Renal pelvis (tissue), 4 donors: ENCODE results near the gene TRPM5. TPM values are rescaled to one million over a fixed set of nuclear protein-coding genes. Genes with fewer than 3 reads are reported as not detected.
A peak's percentile ranks its signal among the peaks of the same experiment; 100 is the strongest.

Source experiments
- DNase-seq: peaks from one replicate; pipeline ENCODE4 v3.0.0-alpha.2; 2013
- polyA plus RNA-seq, 3 donors: library from polyadenylated mRNA; unstranded; fragments of 120-200 nt; gene quantifications; one replicate each; pipeline ENCODE4 v1.2.1, GENCODE V29; 2013; ENCODE audit not compliant: insufficient read length in 3 of 3

Gene TRPM5
- polyA plus RNA-seq, 3 donors: 3.6 to 4.0 (median 3.8) TPM

DNA sequence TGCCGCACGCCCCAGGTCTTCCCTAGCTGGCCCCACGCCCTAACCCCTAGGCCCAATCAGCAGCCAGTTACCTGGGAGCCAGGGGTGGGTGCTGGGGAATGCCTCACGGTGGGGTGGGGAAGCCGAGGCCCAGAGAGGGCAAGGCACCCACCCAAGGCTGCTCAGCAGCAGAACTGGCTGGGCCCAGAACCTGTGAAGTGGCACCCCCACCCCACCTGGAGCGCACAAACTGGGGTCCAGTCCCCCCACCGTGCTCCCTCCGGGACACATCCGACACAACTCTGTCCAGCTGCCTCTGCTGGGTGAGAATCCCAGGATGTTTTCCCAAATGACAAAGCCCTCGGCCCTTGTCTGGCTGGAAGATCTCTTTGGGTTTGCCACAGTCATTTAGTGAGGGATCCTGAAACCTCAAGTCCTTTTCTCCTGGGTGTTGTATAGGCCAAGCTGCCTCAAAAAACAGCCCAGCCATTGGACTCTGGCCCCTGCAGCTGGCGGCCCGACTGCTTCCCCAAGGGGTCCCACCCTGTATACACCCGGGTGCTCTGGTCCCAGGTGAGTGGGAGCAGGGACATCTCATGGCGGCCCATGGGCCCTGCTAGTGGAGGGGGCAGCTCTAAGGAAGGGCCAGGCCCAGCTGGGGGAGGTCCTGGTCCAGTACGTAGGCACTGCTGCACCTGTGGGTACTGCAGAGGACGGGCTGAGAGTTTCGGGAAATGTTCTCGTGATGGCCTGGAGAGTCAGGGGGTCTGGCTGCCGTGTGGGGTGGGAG, 22.9 kb downstream of the TRPM5 start:
- DNase-seq: no peak

DNA sequence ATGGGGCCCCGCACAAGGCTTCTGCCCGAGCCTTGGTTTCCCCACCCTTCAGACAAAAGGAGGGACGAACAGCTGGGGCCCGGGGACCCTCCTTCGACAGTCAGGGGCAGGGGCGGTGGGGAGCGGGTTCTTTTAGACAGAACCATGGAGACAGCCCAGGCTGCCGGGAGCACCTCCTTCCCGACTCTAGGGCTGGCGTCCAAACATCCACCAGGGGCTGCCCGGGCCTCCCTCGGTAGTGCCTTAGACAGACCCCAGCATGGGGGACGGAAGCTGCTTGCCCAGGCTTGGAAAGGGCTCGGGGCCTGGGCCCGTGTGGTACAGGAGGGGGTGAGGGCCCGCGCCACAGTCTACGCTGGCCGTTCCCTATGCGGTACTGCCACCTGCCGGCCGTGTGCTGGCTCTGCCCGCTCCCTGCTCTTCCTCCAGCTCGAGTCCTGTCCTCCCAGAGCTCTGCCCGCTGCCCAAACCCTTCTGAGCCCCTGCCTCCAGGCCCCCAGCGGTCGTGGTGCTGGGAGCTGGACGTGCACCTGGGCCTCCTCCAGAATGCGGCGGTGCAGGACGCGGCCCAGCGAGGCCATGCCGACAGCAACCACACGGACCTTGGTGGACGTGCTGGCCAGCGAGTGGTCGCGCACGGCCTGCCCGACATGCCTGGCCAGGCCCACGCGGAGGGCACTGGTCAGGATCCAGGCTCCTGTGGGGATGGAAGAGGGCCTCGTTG, 23.6 kb downstream of the TRPM5 start:
- peak; percentile 80 for DNase-seq

DNA sequence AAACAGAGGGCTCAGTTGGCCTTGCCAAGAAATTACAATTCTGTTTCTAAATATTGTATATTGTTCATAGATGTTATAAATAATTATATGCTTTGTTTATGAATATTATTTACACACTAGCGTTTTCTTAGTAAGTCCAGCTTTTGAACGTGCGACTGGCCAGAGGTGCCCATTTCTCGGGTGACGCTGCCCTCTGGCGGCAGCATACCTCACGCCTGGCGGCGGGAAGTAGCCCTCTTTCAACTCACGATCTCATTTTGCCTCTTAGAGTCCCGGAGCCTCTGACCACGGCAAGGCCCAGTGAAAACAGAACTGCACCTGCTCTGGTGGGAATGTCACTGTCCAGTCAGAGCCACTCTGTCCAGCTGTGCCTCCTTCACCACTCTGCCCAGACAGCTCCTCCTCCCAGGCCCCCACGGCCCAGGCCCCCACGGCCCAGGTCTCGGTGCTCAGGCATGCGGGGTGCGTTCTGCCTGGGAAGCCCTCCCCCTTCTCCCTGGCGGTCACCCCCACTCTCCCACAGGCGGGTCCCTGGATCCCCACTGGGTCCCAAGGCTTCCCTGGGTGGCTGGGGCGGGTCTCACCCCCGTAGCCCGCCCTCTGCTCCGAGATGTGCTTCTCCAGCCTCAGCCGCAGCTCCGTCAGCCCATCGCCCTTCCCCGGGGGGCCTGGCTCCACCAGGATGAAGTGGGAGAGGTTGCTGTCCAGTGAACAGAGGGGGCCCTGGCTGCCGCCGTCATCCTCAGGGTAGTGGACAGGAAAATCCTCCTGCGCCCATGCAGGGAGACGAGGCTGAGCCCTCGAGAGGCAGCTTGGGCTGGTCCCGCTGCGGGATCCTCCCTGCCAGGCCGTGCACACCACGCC, 24.4 kb downstream of the TRPM5 start:
- DNase-seq: peak; percentile 81

DNA sequence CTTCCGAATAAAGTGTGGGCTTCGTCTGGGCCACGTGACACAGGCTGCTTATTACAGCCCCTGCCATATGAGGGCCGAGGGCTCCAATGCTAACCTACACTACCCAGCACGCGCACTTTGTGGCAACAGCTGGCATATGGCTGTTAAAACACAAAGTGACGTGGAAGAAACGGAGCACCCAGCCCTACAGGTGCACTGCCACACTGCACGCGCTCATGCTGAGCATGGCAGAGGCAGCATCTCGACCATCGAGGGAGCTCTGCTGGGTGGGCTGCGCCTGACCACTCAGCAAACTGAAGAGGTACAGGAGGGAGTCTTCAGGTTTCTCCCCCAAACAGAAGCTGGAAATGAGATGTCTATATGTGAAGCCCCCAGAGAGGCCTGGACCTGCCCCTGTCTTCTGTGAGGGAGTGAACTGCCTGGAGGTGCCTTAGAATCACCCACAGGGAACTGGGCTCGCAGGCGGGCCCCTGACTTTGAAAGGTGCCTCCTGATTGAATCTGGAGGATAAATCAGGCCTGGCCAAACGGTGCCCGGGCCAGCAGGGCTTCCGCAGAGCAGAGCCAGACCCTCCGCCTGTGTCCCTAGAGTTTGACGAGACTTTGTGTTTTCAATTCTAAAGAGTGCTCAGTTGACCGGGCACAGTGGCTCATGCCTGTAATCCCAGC, 25.5 kb downstream of the TRPM5 start:
- no peak for DNase-seq

DNA sequence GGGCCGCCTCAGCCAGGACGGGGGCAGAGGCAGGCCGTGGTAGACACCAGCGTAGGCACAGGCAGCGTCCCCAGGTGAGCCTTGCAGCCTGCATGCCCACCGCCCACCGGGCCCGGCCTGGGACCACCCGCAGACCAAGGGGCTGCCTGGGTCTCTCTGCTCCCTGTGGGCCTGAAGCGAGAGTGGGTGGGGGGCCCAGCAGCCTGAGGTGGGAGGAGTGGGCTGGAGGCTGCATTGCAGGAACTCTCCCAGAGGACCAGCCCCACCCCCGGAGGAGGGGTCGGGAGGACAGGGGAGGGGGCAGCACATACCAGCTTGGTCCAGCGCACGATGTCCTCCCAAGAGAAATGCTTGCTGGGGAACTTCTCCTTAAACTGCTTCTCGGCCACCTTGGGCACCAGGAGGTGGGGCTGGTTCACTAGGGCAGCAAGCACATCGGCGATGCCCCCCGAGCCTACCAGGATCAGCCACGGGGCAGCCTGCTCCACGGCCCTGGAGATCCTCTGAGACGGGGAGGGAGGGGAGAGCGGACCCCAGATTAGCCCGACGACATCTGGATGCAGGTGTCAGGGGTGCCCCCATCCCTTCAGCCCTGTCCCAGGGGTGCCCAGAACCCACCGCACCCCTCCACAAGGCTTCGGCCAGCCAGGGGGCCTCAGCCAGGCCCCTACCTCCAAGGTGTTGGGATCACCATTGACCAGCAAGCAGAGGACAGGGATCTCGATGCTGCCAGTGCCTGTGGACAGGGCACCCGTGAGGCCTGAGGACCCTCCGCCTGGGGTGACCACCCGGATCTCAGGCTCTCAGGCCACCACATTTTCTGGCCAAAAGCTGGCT, 26.2 kb downstream of the TRPM5 start:
- no peak for DNase-seq

DNA sequence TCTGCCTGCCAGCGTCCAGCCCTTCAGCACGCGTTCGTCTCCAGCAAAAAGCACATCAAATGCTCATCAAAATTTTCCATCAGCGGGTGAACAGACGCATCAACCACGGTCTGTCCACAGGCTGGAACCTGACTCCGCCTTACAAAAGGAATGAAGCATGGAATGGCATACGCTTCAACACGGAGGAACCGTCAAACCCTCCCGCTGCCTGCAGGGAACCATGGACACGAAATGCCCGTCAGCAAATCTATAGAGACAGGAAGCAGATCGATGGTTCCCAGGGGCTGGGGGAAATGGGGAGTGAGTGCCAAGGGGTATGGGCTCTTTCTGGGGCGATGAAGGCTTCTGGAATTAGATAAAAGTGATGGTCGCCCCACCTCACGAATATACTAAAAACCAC, 27.5 kb downstream of the TRPM5 start:
- no peak for DNase-seq

DNA sequence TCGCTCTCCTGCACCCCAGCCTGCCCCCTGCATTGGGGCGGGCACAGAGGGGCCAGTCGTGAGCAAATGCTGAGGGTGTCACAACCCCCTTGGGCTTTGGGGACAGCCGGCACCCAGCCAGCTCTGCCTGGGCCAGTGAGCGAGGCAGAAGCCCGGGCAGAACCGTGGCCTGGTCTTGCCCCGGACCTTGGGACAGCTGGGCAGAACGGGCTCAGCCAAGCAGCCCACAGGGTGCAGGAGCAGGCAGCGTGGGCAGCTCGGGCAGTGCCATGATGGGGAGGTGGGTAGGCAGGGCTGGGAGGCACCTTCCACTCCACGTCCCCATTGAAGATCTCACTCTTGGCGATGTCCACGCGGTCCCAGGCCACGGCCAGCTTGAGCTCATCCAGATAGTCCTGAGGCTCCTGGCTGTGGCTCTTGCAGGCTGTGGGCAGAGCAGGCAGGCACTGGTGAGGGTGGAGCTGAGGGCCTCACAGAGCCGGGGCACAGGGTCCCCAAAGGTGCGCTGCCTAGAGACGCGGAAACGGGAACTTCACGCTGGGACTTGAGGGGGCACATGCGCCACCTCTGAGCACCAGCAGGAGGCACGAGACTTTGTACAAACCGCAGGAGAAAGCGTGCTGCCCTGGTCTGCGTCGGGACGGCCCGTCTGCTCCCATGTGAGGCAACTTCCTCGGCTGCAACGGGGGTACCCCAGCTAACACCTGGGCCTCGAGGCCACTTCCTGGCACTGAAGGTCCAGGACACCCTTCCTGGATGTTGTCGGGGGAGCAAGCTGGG, 28.5 kb downstream of the TRPM5 start:
- DNase-seq: no peak

DNA sequence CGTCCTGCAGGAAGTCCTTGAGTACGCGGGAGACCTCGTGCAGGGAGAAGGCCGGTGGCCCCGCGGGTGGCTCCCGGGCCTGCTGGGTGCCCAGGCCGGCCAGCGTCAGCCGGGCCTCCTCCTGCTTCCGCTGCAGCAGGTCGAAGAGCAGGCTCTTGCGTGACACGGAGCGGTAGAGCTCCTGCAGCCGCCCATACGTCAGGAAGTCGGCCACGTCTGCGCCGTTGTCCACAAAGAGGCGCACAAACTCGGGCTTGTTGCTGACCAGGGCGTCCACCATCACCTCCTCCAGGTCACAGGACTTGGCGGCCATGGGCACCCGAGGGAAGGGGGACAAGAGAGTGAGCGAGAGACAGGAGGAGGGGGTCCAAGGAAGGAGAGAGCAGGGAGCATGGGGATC, 29.1 kb downstream of the TRPM5 start:
- no peak for DNase-seq

DNA sequence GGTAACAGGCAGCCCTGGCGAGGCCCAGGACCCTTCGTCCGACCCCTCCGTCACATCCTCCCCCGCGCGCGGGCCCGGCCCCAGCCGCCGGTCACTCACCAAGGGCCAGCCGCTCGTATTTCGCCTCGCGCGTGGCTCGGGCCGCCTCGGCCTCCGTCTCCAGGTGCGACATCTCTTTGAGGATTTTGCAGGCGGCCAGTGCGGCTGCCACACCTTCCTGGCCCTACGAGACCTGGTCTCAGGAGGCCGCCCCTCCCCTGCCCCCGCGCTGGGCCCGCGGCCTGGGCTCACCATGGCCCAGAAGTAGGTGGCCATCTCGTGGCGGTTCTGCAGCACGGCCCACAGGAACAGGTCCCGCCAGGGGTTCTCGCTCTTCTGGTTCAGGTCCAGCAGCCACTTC, 29.7 kb downstream of the TRPM5 start:
- DNase-seq: no peak

DNA sequence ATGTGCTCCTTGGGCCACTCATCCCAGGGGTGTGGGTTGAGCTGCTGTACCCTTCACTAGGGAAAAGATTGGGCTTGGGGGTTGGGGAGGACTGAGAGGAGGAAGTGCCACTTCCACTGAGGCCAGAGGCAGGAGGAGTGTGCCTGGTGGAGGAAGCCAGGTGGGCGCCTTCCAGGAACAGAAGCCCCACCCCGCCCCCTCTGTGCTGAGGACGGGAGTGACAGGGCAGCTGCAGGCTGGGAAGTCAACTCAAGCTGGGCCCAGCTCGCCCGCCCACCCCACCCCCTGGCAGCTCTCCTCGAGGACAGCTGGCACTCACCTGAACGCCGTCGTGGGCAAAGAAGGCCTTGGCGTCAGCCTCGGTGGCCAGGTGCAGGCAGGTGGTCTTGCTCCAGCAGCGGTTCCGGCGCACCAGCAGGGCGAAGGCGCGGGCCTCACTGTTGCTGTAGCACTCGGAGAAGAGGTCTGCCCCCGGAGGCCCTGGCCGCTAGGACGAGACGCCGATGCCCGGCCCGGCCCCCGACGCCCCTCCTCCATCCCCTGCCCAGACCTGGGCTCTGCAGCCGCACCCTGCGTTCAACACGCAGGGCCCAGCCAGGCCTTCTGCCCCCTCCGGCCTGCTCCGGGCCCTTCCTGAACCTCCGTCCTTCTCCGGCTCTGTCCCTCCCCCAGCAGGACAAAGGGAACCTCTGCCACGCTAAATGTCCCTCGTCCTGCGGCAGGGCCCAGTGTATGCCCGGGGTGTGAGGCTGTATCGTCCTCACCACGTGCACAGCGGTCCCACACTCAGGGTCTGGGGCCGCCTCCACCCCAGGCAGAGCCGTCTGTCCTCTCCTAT, 30.4 kb downstream of the TRPM5 start:
- no peak for DNase-seq

DNA sequence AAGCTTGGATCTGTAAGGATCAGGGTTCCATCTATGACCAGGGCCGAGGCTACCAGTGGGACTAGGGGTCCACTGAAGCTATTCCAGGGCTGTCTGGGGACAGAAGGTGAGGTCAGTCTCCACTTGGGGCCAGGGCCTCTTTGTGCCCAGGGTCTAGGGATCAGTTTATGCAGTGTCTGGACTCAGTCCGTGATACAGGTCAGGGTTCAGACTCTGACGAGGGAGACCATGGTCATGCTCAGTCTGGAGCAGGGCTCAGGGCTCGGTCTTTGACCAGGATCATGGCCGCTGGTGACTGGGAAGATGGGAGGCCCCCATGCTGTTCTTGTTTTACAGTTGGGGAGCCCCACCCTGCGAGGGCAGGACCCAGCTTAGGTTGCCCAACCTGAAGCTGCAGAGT, 32.0 kb downstream of the TRPM5 start:
- no peak for DNase-seq

DNA sequence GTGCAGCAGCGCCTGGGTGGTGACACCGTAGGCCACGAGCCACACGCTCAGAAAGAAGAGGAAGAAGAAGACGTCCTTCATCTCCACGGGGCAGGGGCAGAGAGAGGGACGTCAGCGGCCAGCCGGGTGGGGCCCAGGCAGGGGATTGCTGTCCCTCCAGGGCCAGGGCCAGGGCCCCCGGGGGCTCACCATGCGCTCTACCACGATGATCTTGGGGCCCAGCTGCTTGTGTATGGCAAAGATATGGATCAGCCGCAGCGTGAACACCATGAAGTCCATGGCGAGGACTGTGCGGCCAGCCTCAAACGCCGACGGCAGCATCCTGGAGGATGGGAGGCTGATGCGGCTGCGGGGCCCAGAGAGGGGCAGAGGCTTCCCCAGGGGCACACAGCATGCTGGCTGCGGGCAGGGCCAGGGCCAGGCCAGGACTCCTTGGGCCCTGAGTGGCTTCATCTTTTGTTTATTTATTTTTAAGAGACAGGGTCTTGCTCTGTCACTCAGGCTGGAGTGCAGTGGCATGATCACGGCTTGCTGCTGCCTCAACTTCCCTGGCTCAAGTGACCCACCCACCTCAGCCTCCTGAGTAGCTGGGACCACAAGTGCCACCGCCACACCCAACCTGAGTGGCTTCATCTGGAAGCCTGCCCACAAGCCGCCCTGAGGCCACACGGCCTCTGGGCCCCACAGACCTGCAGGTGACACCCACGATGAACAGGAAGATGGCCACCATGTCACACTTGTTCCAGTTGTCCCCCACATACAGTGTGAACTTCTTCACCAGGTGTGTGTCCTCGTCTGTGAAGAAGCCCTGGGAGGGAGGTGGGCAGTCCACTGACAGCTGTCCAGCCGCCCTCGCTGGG, 32.6 kb downstream of the TRPM5 start:
- no peak for DNase-seq

DNA sequence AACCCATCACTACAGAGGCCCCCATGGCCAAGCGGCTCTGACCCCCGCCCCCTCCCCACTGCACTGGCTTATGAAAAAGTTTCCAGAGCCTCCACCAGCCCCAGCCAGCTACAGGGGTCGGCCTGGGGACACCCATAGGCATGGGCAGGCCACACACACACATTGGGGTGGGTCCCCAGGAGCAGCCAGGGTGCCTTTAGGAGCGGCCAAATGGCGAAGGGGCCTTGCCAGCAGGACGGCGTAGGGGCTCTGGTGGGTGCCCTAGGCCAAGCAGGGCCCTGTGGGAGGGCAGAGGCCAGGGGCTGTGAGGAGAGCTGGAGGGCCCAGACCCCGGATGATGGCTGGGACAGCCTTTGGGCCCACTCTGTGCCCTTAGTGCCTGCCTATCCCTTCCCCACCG, 33.7 kb downstream of the TRPM5 start:
- DNase-seq: no peak

DNA sequence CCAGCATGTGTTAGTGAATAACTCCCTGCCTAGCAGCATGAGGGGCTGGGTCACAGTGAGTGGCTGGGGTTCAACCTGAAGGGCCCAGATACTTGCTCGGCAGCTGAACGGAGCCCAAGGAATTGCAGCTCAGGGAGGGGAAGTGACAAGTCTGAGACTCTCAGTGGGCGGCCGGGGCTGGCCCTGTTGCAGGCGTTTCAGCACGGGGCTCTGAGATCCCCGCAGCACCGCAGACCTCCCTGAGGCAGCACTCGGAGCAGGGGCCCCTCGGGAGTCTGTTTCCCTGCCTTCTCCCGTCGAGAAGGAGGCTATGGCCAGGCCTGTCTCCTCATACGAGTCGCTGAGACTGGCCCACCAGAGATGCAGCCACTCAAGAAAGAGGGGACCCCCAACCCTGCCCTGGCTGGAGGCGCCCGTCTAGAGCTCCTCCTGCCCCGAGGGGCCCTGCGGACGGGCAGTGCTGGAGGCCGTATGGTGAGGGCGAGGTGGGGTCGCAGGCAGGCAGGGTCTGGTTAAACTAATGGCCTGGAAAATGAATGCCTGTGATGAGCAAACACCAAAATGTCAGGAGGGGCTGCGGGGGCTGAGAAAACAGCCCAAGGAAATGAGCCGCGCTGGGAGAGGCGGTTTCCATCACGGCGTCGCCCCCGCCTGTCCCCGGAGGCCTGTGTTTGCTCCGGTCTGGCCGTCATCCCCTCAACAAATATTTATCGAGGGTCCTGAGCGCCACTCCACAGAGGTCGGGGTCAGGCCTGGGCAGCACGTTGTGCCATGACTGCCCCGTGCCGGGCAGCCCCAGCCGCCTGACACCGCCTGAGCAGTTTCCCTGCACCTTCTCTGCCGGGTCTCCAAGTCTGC, 34.5 kb downstream of the TRPM5 start:
- peak; percentile 86 for DNase-seq

DNA sequence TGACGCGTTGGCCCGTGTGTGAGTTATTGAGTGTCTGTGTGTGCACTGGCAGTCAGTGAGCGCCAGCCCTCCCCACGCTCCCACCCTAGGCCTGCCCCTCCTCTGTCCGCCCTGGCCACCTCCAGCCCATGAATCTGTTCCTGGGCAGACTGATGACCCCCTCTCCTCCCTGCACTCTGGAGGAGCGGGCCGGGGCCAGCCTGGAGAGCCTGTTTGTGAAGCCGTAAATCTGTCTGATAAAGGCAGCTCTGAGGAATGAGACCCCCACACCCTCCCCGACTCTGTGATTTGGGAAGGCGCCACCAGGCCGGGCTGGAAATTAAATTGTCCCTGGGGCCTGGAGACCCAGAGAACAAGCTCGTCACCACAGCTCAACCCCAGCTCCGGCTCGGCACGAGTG, 35.2 kb downstream of the TRPM5 start:
- DNase-seq: peak; percentile 95

DNA sequence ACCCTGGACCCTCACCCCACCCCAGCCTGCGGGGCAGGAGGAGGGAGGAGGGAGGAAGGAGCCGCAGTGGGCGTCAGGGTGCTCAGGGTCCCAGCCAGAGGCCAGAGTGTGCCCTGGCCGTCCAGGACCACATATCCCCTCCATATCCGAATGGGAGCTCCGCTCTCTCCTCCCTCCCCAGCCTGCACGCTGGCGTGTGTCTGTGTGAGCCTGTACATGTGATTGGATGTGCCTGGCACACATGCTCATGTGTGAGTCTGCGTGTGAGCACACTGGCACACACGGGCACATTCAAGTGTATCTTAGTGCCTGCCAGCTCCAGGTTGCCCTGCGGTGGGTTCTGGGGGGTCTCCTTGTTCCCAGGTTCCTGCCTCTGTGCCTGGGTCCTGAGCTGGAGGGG, 35.6 kb downstream of the TRPM5 start:
- no peak for DNase-seq

DNA sequence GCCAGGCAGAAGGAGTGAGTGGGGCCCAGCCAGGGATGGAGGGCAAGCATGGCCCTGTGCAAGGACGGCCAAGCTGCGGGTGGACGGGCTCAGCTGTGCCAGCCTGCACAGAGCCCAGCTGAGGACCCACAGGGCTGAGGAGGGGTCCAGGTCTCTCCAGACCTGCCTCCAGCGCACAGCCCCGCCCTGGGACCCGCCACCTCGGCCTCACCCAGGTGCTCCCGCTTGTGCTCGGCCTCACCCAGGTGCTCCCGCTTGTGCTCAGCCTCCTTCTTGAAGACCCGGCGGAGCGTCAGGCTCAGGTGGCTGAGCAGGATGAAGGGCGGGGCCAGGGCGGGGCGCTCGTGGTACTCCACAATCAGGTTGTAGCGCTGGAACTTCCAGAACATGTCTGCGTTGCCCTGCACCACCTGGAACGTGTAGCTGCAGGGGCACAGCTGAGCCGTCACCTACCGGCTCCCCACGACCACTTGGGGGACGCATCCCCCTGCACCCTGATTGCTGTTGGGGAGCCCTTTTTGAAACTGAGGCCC, 37.4 kb downstream of the TRPM5 start:
- DNase-seq: no peak
